Measurements from ENCODE around the gene KLHL29.

Gene KLHL29

DNA sequence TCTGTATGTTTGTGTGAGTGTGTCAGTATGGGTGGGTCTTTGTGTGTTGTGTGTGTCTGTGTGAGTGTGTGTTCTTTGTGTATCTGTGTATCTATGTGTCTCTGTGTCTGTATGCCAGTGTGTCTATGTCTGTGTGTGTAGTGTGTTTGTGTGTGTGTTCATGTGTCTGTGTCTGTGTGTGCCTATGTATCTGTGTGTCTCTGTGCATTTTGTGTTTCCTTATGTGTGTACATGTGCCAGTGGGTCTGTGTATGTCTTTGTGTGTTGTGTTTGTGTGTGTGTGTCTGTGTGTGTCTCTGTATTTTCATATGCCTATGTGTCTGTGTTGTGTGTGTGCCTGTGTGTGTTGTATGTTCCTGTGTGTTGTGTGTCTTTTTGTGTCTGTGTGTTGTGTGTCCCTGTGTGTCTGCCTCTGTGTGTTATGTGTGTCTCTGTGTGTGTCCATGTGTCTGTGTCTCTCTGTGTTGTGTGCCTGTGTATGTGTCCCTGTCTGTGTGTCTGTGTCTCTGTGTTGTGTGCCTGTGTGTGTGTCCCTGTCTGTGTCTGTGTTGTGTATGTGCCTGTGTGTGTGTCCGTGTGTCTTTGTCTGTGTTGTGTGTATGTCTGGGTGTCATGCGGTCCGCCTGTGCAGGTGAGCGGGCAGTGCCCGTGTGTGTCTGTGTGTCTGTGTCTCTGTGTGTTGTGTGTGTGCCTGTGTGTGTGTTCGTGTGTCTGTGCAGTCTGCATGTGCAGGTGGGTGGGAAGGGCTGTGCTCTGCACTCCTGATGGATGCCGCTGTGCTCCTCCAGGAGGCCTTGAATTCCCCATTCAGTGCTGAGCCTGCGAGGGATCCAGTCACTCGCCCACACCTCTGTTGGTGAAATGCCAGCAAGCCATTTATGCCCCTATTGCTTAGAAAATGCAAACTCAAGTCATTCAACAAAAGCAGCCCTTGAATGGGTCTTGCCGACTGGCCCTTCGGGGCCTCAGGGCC lies 37.4 kb downstream of the KLHL29 start:
- DNase-seq = no peak

DNA sequence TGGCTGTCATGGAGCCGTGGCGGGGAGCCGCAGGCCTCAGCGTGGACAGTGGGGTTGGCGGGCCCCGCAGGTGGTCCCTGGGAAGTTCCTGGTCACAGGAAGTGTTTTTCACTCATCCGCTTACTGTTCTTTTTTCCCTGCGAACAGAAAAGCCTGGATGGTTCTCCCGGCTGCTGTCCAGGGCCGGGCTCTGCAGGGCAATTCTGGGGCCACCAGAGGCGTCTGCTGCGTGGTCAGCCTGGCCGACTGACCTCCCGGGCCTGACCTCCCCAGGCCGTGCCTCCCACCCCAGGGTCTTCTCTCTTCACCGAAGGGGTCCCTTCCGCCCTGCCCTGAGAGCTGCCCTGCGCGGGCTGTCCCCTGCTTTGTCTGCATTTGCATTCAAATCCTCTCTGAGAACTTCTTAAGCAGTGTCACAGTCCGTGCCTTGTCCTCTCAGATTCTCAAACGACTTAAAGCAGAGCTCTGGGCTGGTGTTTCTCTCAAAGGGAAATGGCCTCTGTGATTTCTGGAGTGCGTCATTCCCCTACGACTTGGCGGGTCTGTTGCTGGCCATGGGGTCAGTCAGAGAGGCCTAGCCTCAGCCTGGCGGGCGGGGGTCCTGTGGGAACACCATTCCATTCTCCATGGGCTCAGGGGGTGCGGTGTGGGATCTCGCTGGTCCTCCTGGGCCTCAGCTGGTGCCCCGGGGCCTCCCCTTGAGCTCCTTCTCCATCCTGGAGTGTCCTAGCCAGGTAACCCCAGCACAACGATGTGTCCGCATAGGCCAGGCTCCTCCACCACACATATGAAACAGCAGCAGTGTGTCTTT lies 38.3 kb downstream of the KLHL29 start:
- DNase-seq = no peak

DNA sequence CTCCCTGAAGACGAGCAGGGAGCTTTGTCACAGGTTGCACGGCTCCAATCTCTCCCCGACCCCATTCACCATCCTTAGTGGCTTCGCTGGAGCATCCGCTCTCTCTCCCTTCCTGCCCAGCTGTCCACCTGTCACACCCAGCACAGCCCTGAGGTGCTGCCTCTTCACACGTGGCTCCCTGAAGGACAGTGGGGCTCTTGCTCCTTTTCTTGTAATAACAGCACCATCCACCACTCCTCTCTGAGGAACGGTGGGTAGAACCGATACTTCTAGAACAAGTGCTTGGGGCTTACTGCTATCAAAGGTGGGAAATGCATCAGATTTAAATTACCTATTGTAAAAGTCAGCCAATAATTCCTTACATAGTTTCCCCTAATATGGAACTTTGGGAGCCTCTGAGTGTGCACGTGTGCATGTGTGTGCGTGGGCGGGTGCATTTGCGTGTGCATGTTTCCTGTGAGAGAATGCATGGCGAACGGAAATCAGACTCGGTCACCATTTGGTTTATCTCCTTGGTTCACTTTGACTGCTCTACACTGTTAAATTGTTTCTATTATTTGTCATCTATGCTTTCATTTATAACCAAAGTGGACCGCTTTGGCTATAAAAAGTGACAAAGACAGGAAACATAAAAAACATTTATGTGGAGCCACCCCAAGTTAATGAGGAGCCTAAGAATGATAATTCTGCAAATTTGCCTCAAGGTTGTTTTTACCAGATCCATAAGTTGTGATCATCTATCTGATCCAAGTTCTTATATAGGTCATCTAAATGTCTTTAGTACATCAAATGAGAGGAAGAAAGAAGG lies 39.1 kb downstream of the KLHL29 start:
- no peak for DNase-seq

DNA sequence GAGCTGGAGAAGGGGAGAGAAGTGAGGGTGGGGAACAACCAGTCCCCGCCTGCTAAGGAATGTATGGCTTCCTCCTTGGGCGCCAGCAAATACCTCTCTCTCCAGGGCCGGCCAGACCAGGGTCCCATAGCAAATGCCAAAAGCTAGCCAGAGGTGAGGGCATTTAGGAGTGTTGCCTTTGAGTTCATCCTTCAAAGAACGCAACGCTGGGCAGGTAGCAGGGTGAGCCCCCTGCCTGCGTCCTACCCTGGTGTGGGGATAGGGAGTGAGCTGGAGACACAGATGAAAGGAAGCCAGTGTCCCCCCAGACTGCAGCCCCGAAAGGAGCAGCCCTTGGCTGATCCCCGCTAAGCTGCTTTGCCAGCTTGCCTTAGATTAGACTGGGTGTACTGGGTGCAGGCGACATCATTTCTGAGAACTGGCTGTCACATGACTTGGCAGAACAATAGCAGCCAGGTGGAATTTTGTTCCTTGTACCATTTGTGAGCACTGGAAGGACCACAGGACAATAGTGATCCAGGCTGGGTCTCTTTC lies 40.4 kb downstream of the KLHL29 start:
- DNase-seq = no peak

DNA sequence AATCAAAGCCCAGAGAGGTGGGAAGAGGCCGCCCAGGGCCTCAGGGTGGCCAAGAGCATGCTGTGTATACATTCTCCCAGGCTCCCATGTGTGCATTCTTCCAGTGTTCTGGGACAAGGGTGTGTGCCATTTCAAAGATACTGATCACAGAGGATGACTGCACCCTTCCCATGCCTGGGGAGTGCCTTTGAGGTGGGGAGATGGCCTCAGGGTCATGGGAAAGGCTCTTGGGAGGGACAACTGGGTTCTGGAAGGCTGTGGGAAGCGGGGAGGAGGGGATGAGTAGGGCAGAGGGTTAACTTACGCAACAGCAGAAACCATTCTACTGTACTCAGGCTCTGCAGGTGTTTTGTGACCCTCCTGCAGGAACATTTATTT lies 40.9 kb downstream of the KLHL29 start:
- no peak for DNase-seq

DNA sequence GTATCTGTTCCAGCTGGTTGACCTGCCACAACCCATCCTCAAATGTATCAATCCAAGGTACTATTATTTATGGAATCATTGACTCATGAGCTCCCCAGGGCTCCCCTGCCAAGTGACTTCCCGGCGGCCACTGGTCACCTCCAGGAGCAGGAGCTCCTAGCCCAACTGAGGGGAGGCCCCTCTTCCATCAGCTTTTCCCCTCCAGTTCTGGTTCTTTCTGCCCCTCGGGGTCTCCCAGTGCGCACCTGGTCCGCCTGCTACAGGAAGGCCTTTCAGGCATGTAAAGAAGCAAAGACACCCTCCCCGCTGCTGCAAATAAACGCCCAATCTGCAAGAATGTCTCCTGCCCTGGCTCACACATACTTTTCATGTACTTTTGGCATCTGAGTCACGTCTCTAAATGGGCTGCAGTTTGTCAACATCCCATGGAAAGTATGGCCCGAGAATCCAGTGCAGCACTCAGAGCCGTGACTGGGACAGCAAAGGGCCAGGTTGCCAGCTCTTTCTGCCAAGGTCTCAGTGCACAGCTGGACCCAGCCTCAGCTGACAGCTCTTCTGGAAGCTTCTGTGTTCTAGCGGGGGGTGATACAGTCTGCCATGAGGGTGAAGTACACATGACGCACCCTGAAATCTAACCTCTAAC lies 41.4 kb downstream of the KLHL29 start:
- no peak for DNase-seq

DNA sequence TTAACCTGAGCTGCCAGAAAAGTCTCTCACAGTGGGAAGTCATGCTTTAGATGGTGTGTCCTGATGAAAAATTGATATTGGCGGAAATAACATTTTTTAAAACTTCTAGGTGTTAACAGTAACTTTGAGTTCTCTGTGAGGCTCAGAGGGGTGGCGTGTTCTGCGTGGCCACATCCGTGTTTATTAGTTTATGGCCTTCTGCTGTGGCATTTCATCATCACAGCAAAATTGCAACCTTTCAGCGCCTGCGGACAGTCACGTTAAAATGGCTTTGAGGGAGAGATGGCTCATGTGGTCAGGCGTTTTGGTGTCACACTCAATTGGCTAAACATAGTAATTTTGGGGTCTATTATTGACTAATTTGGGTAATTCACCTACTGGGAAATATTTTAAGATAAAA lies 42.4 kb downstream of the KLHL29 start:
- DNase-seq = no peak

DNA sequence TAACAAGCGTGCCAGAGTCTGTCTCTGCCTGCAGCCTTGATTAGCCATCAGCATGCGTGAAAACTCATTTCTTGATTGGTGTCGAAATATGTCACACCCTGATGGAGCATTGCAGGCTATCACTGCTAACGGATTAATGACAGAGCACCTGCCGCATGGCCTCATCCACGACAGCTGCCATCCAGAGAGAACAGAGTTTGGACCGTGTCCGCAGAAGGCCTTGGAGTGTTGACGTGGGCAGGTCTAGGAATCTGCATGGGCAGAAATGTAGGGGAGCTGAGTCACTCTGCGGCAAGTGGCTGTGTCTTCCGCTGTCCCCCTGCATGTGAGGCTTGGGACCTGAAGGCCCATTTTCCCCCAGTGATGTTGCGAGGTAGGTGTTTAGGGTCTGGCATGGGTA lies 43.0 kb downstream of the KLHL29 start:
- no peak for DNase-seq

DNA sequence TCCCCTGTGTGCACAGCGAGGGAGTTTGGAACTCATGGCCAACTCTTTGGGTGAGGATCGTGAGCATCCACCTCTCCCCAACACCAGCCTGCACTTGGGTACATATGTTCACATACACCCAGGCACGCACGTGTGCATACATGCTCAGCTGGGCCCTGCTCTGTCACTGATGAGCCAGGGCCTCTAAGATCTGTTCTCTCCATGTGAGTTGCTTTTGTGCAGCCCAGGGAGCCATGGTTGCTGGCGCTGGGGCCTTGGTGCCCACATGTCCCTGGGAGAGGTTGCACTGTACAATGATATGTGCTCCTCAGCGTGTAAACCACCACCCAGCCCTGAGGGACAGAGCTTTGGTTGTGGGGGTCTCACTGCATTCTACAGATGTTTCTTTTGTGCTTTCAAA lies 44.1 kb downstream of the KLHL29 start:
- DNase-seq = no peak

DNA sequence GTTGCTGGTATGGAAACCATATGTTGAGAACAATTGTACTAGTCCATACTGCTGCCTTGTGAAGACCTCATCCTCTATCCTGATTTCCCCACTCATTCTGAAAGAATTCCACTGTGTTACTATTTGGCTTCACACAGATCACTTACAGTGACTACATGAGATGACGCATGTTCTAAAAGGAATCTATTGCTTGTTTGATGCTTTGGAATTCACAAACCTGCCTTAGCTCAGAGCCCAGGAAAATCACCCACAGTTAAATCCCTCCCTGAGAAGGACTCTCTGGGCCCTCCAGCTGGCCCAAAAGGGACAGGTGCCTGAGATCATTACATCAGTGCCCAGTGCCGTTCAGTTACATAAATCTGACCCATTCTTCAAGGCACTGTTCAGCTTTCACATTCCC lies 45.3 kb downstream of the KLHL29 start:
- no peak for DNase-seq

DNA sequence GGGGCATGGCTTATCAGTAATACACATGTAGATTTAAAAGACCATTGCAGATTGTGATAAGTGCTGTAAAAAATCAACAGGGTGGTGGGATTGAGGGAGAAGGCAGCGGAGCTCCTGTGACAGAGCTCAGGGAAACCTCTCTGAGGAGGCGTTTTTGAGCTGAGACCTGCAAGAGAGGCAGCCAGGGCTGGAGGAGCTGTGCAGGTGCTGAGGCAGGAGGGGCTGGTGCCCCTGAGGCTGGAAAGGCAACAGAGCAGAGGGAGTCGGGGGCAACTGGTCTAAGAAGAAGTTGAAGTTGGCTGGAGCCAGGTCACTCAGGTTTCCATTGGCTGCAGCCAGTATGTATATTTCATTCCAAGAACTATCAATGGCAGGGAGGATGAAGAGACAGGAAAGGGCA lies 47.6 kb downstream of the KLHL29 start:
- no peak for DNase-seq

DNA sequence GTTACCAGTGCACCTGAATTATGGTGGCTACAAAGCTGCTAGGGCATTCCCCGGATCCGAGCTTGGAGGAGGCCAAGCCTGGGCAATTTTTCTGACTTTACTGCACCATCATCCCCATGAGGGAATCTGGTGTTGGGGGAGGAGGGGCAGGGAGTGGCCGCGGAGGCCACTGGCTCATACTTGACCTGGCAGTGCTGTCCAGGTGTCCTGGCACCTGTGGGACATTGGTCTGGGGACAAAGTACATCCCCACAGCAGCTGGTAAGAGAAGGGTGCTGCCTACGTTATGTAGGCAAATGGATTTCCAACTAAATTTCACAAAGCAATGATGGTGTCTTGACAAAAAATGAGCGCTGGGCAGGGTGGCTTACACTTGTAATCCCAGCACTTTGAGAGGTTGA lies 48.3 kb downstream of the KLHL29 start:
- DNase-seq = no peak

DNA sequence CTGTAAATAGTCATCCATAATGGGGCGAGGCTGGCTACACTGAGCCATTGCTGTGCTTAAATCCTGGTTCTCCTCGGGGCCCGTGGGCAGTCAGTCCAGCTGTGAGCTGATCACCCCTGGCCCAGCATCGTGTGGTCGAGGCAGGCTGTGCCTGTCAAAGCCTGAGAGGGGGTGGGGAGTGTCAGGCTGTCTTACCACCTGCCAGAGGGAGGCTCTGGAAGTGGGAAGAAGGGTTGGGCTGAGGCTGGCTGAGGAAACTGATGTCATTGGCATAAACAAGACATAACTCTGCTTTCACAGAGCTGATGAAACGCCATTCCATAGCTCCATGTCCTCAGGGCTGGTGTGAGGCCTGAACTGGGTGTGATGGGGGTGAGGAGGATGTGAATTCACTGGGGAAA lies 49.7 kb downstream of the KLHL29 start:
- DNase-seq = no peak

DNA sequence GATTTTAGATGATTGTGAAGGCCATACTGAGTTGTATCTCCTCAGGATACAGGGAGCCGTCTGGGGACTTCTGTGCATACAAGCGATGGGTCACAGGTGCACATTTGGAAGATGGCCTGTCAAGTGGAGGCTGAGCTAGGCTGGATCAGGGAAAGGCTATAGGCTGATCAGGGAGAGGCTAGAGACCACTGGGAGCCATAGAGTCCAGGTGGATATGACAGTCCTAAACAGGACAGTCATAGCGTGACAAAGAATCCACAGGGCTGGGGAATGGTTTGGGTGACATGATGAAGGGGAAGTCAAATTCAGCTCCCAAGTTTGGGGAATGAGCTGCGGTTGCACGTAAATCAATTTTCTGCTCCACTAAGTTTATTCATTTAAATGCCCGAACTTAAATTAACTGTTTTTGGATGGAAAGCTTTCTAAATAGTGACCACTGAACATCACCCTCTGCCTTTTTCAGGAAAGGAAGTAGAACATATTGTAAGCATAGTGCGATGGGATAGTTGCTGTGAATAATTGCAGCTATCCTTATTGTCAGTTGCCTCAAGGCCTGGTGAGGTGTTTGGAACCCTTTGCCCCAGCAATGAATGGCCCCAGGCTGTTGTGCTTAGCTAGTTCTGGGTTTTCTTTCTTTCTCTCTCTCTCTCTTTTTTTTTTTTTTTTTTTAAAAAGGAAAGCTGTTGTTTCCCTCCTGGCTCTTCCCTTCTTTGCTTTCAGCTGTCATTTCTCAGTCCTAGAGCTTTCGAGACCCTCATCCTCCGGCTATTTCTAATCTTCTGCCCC lies 50.5 kb downstream of the KLHL29 start:
- DNase-seq = no peak

DNA sequence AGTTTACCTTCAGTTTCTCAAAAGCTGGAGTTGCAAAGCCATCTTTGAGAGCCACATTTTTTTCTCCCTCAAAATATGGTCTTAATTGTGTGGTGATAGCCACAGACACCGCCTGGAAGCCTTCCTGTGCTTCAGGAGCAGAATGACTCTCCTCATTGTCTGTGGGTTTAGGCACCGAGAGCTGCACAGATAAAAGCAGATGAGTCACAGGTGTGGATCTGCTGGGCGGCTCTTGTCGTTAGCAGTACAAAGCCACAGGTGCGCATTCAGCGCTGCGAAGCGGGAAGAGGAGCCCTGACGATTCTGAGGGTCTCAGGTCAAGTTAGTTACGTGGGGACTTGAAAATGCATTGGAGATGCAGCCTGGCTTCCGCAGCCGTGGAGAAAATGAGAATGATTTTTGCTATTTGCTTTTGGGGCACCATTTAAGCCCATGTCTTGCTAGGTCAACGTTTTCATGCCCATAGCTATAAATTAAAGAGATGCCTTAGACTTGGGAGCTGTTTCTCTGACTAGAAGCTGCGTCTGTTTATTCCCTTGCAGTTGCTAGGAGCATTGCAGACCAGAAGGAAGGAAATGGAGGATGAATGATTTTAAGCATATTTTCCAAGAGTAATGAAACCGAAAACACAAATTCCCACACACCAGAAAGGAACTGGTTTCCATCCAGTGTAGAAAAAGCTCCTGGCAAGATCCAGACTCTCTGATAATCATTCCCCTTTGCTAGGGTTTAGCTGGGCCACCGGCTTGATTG lies 51.5 kb downstream of the KLHL29 start:
- no peak for DNase-seq

DNA sequence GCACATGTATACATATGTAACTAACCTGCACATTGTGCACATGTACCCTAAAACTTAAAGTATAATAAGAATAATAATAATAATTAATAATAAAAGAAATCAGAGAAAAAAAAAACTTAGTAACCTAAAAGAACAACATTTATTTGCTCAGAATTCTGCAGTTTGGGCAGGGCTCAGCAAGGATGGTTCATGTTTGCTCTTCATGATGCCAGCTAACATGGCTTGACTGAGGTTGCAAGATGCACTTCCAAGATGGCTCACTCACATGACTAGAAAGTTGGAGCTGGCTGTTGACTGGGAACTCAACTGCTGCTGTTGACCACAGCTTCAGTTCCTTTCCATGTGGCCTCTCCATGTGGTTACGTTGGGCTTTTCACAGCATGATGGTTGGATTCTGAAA lies 56.4 kb downstream of the KLHL29 start:
- no peak for DNase-seq

DNA sequence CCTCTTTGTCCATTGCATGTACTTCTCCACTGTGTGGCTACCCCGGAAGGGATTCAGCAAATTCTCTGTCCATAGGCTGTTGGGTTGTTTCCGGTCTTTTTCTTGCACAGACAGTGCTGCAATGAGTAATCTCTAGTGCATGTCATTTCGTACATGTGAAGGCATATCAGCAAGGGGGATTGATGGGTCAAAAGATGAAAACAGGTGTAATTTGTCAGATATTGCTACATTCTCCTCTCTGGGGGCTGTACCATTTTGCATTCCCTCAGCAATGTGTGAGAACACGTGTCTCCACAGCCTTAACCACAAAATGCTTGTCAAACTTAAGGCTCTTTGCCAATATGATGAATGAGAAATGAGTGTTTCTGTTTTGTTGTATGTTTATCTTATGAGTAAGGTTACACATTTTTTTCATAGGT lies 60.5 kb downstream of the KLHL29 start:
- DNase-seq = no peak

DNA sequence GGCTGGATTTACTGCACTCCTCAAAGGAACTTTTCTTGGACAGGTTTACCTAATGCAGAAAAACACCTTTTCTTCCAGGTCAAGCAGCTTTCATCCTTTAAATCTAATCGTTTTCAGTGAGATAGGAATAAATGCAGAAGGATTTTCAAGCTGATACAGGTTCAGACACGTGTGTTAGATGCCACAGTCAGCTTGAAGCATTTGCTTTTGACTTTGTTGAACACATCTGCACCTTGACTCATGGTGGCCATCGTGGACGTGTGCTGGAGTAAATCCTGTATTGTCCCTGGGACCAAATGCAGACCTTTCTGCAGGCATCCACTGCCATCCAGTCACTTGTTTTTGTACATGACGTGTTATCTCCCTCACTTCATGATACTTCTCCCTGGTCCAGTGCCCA lies 61.9 kb downstream of the KLHL29 start:
- DNase-seq = no peak

DNA sequence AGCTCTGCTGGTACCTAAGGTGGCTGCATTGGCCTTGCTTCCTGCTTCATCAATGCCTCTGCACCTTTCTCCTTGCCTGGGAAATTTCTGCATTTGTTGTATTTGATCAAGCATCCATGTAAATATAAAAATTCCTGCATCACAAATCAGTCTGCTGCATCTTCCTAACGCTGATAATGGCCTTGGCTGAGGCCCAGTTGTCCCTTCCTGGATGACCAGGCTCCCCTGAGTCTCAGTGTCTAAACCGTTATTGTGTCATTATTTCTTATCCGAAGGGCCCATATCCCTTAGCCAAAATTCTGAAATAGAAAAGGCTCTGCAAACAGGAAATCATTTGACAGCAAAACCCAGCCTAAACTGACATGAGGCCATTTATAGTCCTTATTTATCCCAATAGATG lies 62.4 kb downstream of the KLHL29 start:
- no peak for DNase-seq

DNA sequence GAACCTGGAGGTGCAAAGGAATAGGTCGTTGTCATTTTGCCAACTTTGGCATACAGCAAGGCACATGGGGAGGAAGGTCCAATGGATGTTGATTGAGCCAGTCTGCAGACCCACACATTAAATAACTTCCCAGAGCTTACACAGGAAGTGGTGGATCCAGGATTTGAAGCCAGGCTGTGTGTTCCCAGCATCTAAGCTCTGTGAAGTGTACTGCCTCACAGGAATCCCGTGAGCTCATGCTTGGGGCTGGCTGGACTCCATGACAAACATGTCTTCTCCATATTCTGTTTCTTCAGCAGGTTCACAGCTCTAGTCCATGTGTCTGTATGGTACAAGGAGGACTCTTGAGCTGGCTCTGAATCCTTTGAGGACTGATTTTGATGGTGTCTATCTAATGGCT lies 63.9 kb downstream of the KLHL29 start:
- no peak for DNase-seq
